H1 (cell line): ENCODE results near the gene HK2. TPM values are rescaled to one million over a fixed set of nuclear protein-coding genes. Genes with fewer than 3 reads are reported as not detected.

Source experiments
- CTCF ChIA-PET: fragments of 300-600 bp; sonication (Branson Sonifier 250); formaldehyde crosslinking; loops from one replicate; lab custom pipeline; 2021; ENCODE audit not compliant: partially characterized antibody; lab: Charles Lee
- POLR2A ChIA-PET: fragments of 300-600 bp; sonication (Branson Sonifier 250); formaldehyde crosslinking; loops from one replicate; lab custom pipeline; 2021; ENCODE audit warnings: inconsistent platforms; ENCODE audit not compliant: partially characterized antibody; lab: Charles Lee
- DNase-seq, 2 experiments: peaks; one replicate each; pipeline versions ENCODE4 v3.0.0 to v3.0.0-alpha.2; 2010 to 2022; ENCODE audit warnings: low spot score in 2 of 2, low read depth in 1 of 2, mixed read lengths in 1 of 2
- FAIRE-seq: peaks from 2 replicates; lab custom pipeline; 2011; peaks lifted over from hg19 to GRCh38; lab: Jason Lieb, UNC
- H2AFZ ChIP-seq: 2 replicates; pipeline ENCODE4 v1.8.1; 2012; ENCODE audit warnings: low read length, inconsistent platforms
- H2AK5ac ChIP-seq: 2 replicates; pipeline ENCODE4 v1.6.1; 2013; ENCODE audit warnings: low read depth, low read length
- H2BK120ac ChIP-seq: replicated peaks from 2 replicates; pipeline ENCODE3; 2013; ENCODE audit warnings: low read depth, low read length, inconsistent platforms
- H2BK12ac ChIP-seq: 2 replicates; pipeline ENCODE4 v1.6.1; 2013; ENCODE audit warnings: low read depth, low read length
- H2BK15ac ChIP-seq: 2 replicates; pipeline ENCODE4 v1.6.1; 2013; ENCODE audit warnings: low read length
- H2BK20ac ChIP-seq: 2 replicates; pipeline ENCODE4 v1.6.1; 2013; ENCODE audit warnings: low read length
- H2BK5ac ChIP-seq: 2 replicates; pipeline ENCODE4 v1.6.1; 2013; ENCODE audit warnings: low read depth, low read length
- H3K14ac ChIP-seq: 2 replicates; pipeline ENCODE4 v1.6.1; 2013; ENCODE audit warnings: inconsistent platforms; ENCODE audit not compliant: insufficient read length
- H3K18ac ChIP-seq: 2 replicates; pipeline ENCODE4 v1.6.1; 2013; ENCODE audit warnings: low read length; ENCODE audit errors: extremely low read depth
- H3K23ac ChIP-seq: 2 replicates; pipeline ENCODE4 v1.6.1; 2013; ENCODE audit warnings: inconsistent platforms; ENCODE audit not compliant: insufficient read length
- H3K23me2 ChIP-seq: 2 replicates; pipeline ENCODE4 v1.6.1; 2013; ENCODE audit warnings: low read depth, low read length
- H3K27ac ChIP-seq: 2 replicates; pipeline ENCODE4 v1.6.1; 2011; ENCODE audit warnings: low read depth, low read length, inconsistent platforms
- H3K27me3 ChIP-seq, 4 experiments: replicated peaks in 1 of 4; 1 replicate in 1 of 4; 2 replicates in 3 of 4; pipeline versions ENCODE4 v1.6.1 to v1.8.1; 2011 to 2013; ENCODE audit warnings: low read length in 3 of 4, mild to moderate bottlenecking in 3 of 4, inconsistent platforms in 2 of 4, mixed read lengths in 2 of 4, moderate library complexity in 1 of 4; ENCODE audit not compliant: control insufficient read depth in 3 of 4, insufficient read depth in 3 of 4; ENCODE audit errors: extremely low read depth in 1 of 4
- H3K36me3 ChIP-seq, 4 experiments: 2 replicates each; pipeline versions ENCODE4 v1.6.1 to v1.8.1; 2011 to 2013; ENCODE audit warnings: mild to moderate bottlenecking in 4 of 4, low read length in 3 of 4, moderate library complexity in 2 of 4, control low read depth in 1 of 4, inconsistent platforms in 1 of 4; ENCODE audit not compliant: insufficient read depth in 4 of 4, control insufficient read depth in 2 of 4
- H3K4ac ChIP-seq: replicated peaks from 2 replicates; pipeline ENCODE3; 2013; ENCODE audit warnings: low read length, low read depth, mixed read lengths, inconsistent platforms; ENCODE audit not compliant: insufficient read length
- H3K4me1 ChIP-seq, 4 experiments: replicated peaks in 1 of 4; 1 replicate in 1 of 4; 2 replicates in 3 of 4; pipeline versions ENCODE4 v1.6.1 to v1.8.1; 2011 to 2013; ENCODE audit warnings: low read length in 3 of 4, inconsistent platforms in 2 of 4, mixed read lengths in 1 of 4; ENCODE audit not compliant: insufficient read depth in 4 of 4, control insufficient read depth in 3 of 4
- H3K4me2 ChIP-seq, 2 experiments: 2 replicates each; pipeline versions ENCODE4 v1.6.1 to v1.8.1; 2011 to 2013; ENCODE audit warnings: low read depth in 2 of 2, low read length in 2 of 2, control low read depth in 1 of 2, inconsistent platforms in 1 of 2, mild to moderate bottlenecking in 1 of 2; ENCODE audit not compliant: insufficient read depth in 1 of 2
- H3K4me3 ChIP-seq, 4 experiments: fragments of 200-600, 300-600 bp in 1 of 4; sonication (generic), shearing (Covaris generic), sonication (Bioruptor Twin) in 1 of 4; 2 replicates each; pipeline versions ENCODE4 v1.5.1 to v1.8.1; 2011 to 2016; ENCODE audit warnings: low read length in 4 of 4, low read depth in 3 of 4, control low read depth in 2 of 4, inconsistent platforms in 2 of 4, mild to moderate bottlenecking in 2 of 4, mixed read lengths in 1 of 4, moderate library complexity in 1 of 4; ENCODE audit not compliant: insufficient read depth in 2 of 4; ENCODE audit errors: extremely low read depth in 1 of 4
- H3K56ac ChIP-seq: replicated peaks from 2 replicates; pipeline ENCODE3; 2013; ENCODE audit warnings: low read depth, mild to moderate bottlenecking, mixed read lengths, low read length, inconsistent platforms; ENCODE audit not compliant: insufficient read length
- H3K79me1 ChIP-seq: 2 replicates; pipeline ENCODE4 v1.6.1; 2013; ENCODE audit warnings: low read depth, low read length, control low read depth
- H3K79me2 ChIP-seq, 2 experiments: 2 replicates each; pipeline versions ENCODE4 v1.6.1 to v1.8.1; 2012 to 2013; ENCODE audit warnings: low read length in 2 of 2, mild to moderate bottlenecking in 2 of 2, inconsistent platforms in 1 of 2; ENCODE audit not compliant: insufficient read depth in 2 of 2, control insufficient read depth in 1 of 2
- H3K9ac ChIP-seq, 4 experiments: replicated peaks in 1 of 4; 1 replicate in 1 of 4; 2 replicates in 3 of 4; pipeline versions ENCODE4 v1.6.1 to v1.8.1; 2011 to 2013; ENCODE audit warnings: low read depth in 3 of 4, low read length in 3 of 4, control low read depth in 2 of 4, mild to moderate bottlenecking in 2 of 4, moderate library complexity in 2 of 4, inconsistent platforms in 1 of 4; ENCODE audit errors: extremely low read depth in 1 of 4
- H3K9me3 ChIP-seq, 2 experiments: 2 replicates each; pipeline versions ENCODE4 v1.6.1 to v1.8.1; 2012 to 2013; ENCODE audit warnings: mild to moderate bottlenecking in 2 of 2, moderate library complexity in 2 of 2, control low read depth in 1 of 2, inconsistent platforms in 1 of 2, low read depth in 1 of 2, low read length in 1 of 2, mixed read lengths in 1 of 2; ENCODE audit not compliant: insufficient read depth in 2 of 2
- H4K20me1 ChIP-seq, 2 experiments: replicated peaks in 1 of 2; 2 replicates each; pipeline versions ENCODE3 to v1.8.1; 2011 to 2013; ENCODE audit warnings: inconsistent platforms in 2 of 2, low read length in 2 of 2, mild to moderate bottlenecking in 1 of 2; ENCODE audit not compliant: insufficient read depth in 2 of 2, control insufficient read depth in 1 of 2
- H4K5ac ChIP-seq: 2 replicates; pipeline ENCODE4 v1.6.1; 2013; ENCODE audit warnings: low read length, low read depth, mixed read lengths, inconsistent platforms; ENCODE audit not compliant: insufficient read length
- H4K8ac ChIP-seq: 2 replicates; pipeline ENCODE4 v1.8.0; 2013; ENCODE audit warnings: mild to moderate bottlenecking, moderate library complexity, low read length, inconsistent platforms; ENCODE audit not compliant: insufficient read depth; ENCODE audit errors: extremely low read depth
- H4K91ac ChIP-seq: replicated peaks from 2 replicates; pipeline ENCODE3; 2013; ENCODE audit warnings: low read length, mixed read lengths, inconsistent platforms; ENCODE audit not compliant: insufficient read length
- BACH1 ChIP-seq: IDR thresholded peaks from 2 replicates; pipeline ENCODE4 v1.6.1; 2012; ENCODE audit warnings: low read length, improper control_type of control experiment
- CHD2 ChIP-seq: IDR thresholded peaks from 2 replicates; pipeline ENCODE4 v1.6.1; 2012; ENCODE audit warnings: low read length, improper control_type of control experiment
- EP300 ChIP-seq, 2 experiments: IDR thresholded peaks; 1 replicate in 1 of 2; 2 replicates in 1 of 2; pipeline ENCODE4 v1.6.1; 2011 to 2012; ENCODE audit warnings: low read depth in 2 of 2, low read length in 2 of 2, mild to moderate bottlenecking in 2 of 2, borderline replicate concordance in 1 of 2, inconsistent platforms in 1 of 2, moderate library complexity in 1 of 2
- KDM1A ChIP-seq: fragments of 200-600, 300-600 bp; sonication (generic); IDR thresholded peaks from 2 replicates; pipeline ENCODE4 v1.7.1; 2016; ENCODE audit warnings: mild to moderate bottlenecking, low read length, borderline replicate concordance
- NRF1 ChIP-seq: IDR thresholded peaks from 2 replicates; pipeline ENCODE4 v1.6.1; 2011; ENCODE audit warnings: mild to moderate bottlenecking, low read depth, low read length, improper control_type of control experiment
- RFX5 ChIP-seq: IDR thresholded peaks from 2 replicates; pipeline ENCODE4 v1.6.1; 2011; ENCODE audit warnings: low read depth, low read length, improper control_type of control experiment, borderline replicate concordance
- RNF2 ChIP-seq: fragments of 200-900, 300-1000 bp; sonication (generic); IDR thresholded peaks from 2 replicates; pipeline ENCODE4 v1.7.1; 2016; ENCODE audit warnings: borderline replicate concordance, low read depth, mild to moderate bottlenecking, antibody characterized with exemption, low read length; ENCODE audit not compliant: poor library complexity, severe bottlenecking; ENCODE audit errors: missing control alignments
- SP1 ChIP-seq: IDR thresholded peaks from 2 replicates; pipeline ENCODE4 v1.6.1; 2011; ENCODE audit warnings: low read depth, low read length
- TAF7 ChIP-seq: optimal IDR thresholded peaks from 2 replicates; pipeline ENCODE3; 2011; ENCODE audit warnings: low read depth, mild to moderate bottlenecking, inconsistent platforms, low read length, moderate library complexity, borderline replicate concordance
- ZNF274 ChIP-seq: IDR thresholded peaks from 2 replicates; pipeline ENCODE4 v1.7.0; 2012; ENCODE audit warnings: low read length, borderline replicate concordance; ENCODE audit errors: extremely low read depth
- WGBS, 2 experiments: shearing (Covaris generic) in 1 of 2; methylation state at CpG; one replicate each; pipeline versions ENCODE4 v1.1.6 to v1.1.7; 2013 to 2015; ENCODE audit warnings: low lambda C conversion rate in 2 of 2, mixed read lengths in 2 of 2, inconsistent platforms in 1 of 2, low coverage in 1 of 2, missing lambda C conversion rate in 1 of 2; ENCODE audit not compliant: insufficient replicate concordance in 2 of 2, insufficient coverage in 1 of 2, insufficient read length in 1 of 2; ENCODE audit errors: extremely low coverage in 1 of 2, missing lambda C conversion rate in 1 of 2; 5-methylcytosine and 5-hydroxymethylcytosine counted together
- polyA plus RNA-seq, 7 experiments: library from polyadenylated mRNA; depleted of rRNA in 3 of 7; stranded (reverse) in 5 of 7; unstranded in 2 of 7; fragments of >200 nt in 5 of 7; fragments of 200-250 nt in 2 of 7; gene quantifications; 1 replicate in 5 of 7; 2 replicates in 1 of 7; 4 replicates in 1 of 7; pipeline versions ENCODE4 v1.2.1 to v1.2.3, GENCODE V29; 2011 to 2013; ENCODE audit warnings: missing spikeins in 2 of 7, mixed read lengths in 2 of 7
- total RNA-seq: library from RNA; stranded (reverse); fragmentation: NEBNext Ultra II Directional; extraction: Animal tissue kit (Norgen Biotek cat#: 25700); gene quantifications from 2 replicates; pipeline ENCODE4 v1.2.1, GENCODE V29; 2021
- TF ChIP-seq, protein P1 (sequence below): IDR thresholded peaks from 2 replicates; pipeline ENCODE4 v1.6.1; 2012; ENCODE audit warnings: inconsistent platforms
- TF ChIP-seq, protein P2 (sequence below): IDR thresholded peaks from 2 replicates; pipeline ENCODE4 v1.6.1; 2011; ENCODE audit warnings: low read depth, mild to moderate bottlenecking, low read length; ENCODE audit not compliant: insufficient read depth

Gene HK2
- total and polyA plus RNA-seq, 2 of the 8 experiments (the other 6 are each of a cell fraction or from before 2014, with no cell fraction given) = 22.1 to 61.9 TPM

DNA sequence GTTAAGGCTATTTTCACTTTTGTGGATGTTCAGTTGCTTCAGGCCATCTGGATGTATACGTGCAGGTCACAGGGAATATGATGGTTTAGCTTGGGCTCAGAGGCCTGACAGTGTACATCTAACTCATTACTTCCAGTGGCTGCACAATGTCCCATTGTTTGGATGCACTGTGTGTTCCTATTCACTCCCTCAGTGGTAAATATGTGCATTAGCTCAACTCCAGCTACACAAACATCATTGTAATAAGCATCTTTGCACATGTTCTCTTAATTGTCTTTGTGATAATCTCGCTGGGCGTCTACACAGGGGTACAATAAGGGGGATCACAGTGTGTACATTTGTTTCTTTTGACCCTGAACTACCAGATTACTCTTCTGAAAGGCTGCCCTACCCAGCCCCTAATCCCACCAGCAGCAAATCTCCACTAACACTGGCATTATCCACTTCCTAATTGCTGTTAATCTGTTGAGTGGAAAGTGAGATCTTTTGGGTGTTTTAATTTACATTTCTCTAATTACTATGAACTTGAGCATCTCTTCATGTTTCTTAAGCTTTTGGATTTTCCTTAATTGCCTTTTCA lies 68.4 kb downstream of the HK2 start:
- no peak overlapping the region for H3K27ac ChIP-seq
- H3K79me2 ChIP-seq = no peaks in the 10 kb centered on the region
- no peaks in the 10 kb centered on the region for H4K20me1 ChIP-seq
- H3K9me3 ChIP-seq = 0 out of 4 replicates have a peak, but pooled peaks cover 0 to 2% of the 10 kb centered on the region in 2 experiments
- no peak overlapping the region for H4K5ac ChIP-seq
- no peak overlapping the region for H2BK15ac ChIP-seq
- no peak overlapping the region for H3K4me2 ChIP-seq
- no peak overlapping the region for H3K4ac ChIP-seq
- H3K56ac ChIP-seq = no peak overlapping the region
- H2BK20ac ChIP-seq = no peak overlapping the region
- no peak overlapping the region for H4K91ac ChIP-seq
- no peak for FAIRE-seq
- H3K23me2 ChIP-seq = no peaks in the 10 kb centered on the region
- no peak overlapping the region for H2AK5ac ChIP-seq
- CTCF ChIA-PET = no interaction called here
- no peaks in the 10 kb centered on the region for H3K79me1 ChIP-seq
- H3K4me1 ChIP-seq = no peaks in the 10 kb centered on the region
- H3K14ac ChIP-seq = no peak overlapping the region
- no peak overlapping the region for H2AFZ ChIP-seq
- H3K36me3 ChIP-seq = no peaks in the 10 kb centered on the region
- H2BK12ac ChIP-seq = no peak overlapping the region
- H3K23ac ChIP-seq = no peak overlapping the region
- H2BK120ac ChIP-seq = no peak overlapping the region
- POLR2A ChIA-PET = interaction anchor here (0.7 kb wide), 1 partner anchor 18 kb away, joined by 3 read pairs; no protein-coding TSS in a partner anchor
- H3K9ac ChIP-seq = peak overlapping the region in 1 of 4 experiments; percentile 49; a peak in 1 of 7 replicates
- peaks cover 0 to 1% (median 0%) of the 10 kb centered on the region in 4 experiments; a peak in 1 of 7 replicates for H3K27me3 ChIP-seq
- H3K18ac ChIP-seq = no peak overlapping the region
- no peak for DNase-seq
- H4K8ac ChIP-seq = no peak overlapping the region
- 85% methylated on average over 3 of the region's 3 CpGs; no CpG with 5 or more reads in 1 of the 2 experiments for WGBS, 2 experiments
- H3K4me3 ChIP-seq = no peak overlapping the region
- no peak overlapping the region for H2BK5ac ChIP-seq
- TF ChIP-seq TAF7 (no peak), SP1 (no peak), NRF1 (no peak), KDM1A (no peak), BACH1 (no peak), RNF2 (no peak), CHD2 (no peak), RFX5 (no peak), EP300 (IDR thresholded peaks at IDR 0.05; ENCODE audit: borderline replicate concordance in 1 of 2, low read depth in 2 of 2, low read length in 2 of 2) (no peak), ZNF274 (no peak)
- TF ChIP-seq, protein P1, sequence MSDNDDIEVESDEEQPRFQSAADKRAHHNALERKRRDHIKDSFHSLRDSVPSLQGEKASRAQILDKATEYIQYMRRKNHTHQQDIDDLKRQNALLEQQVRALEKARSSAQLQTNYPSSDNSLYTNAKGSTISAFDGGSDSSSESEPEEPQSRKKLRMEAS = no peak
- TF ChIP-seq, protein P2, sequence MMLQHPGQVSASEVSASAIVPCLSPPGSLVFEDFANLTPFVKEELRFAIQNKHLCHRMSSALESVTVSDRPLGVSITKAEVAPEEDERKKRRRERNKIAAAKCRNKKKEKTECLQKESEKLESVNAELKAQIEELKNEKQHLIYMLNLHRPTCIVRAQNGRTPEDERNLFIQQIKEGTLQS = no peak
